ENCODE results near the gene PMEL.
A peak's percentile ranks its signal among the peaks of the same experiment; 100 is the strongest.
"Not testable (repeated sequence)": the region's sequence is repeated elsewhere in the genome, so short reads cannot be mapped to it uniquely, and the experiment has no call there.

Gene PMEL

DNA sequence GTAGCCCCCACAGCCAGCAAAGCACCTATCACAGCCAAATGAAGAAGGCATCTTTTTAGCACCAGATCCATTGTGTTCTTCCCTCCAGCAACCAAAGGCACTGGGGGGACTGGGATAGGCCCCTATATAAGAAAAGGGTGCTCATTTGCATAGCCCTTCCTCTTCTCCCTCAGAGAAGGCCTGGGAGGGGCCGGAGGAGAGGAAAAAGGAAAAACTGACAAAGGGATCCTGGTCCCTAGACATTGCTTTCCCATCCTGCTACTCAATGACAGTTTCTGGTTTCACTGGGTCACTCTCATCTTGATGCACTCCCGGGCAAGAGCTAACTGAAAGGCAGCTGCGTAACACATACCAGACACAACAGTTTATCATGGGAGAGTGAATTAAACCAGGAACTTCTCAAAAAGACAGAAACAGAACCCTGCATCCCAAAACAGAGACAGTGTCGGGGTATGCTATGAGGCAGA, at the start of gene PMEL:
Gene PMEL (minus strand): TSS at position 102 of the 467 bp plus-strand sequence. CDS start 31 bp downstream, at position 71.
- DNase-seq (ENCODE audit: low spot score): peak; percentile 24

DNA sequence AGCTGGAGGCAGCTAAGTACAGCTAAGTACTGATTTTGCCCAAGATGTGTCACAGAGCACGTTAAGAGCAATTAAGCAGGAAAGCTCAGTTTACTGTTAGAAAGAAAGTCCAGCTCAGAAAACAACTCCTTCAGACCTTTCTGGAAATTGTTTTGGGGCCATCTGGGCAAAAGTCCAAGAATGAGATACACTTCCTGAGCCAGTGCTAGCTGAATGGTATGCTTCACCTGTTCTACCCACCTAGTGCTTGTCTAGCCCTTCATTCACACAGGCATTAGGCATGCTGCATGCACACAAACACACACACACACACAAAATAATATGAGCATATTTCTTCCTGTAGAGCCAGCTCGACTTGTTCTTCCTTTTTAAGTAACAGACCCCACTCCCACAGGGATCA, 48.4 kb upstream of the PMEL start:
- no peak for DNase-seq (ENCODE audit: low spot score)

DNA sequence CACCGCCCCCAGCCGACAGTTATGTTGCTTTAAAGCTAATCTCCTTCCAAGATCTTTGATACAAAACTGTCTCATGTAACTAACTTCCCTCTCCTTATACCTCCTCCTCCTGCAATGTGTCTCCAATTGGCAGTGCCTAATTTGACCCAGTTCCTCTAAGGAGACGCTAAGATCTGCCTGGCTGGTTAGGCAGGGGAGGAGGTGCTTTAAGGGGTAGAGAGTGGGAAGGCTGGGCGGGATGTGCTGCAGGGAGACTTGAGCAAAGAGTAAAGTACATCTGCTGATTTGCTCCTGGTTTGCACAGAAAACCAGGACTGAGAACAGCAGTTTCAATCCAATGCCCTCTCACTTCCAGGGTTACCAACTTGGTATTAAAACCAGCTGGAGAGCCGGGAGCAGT, 47.6 kb upstream of the PMEL start:
- no peak for DNase-seq (ENCODE audit: low spot score)

DNA sequence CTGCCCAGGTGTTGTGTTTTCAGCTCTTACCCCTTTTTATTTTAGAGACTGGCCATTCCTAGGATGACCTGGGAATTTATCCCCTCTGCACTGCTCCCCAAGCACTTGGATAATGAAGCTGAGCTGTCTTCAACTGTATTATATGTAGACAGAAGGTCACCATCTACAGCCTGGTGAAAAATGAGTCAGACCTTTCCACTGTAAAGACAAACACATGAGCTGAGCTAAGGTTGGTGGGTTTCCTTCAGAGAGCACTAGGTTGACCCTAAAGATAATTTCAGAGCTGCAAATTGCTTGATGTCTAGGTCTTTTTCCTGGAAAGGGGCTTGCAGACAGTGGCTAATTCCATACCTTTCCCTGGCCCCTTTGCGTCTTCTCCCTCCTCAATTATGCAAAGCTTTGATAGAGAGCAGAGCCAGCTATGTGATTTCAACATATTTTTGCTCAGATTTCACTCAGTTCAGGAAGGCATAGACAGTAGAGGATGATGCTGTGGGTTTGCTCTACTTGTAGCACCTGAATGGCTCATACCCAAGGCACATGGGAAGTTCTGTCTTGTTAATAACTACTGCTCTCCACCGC, 45.8 kb upstream of the PMEL start:
- DNase-seq (ENCODE audit: low spot score): no peak

DNA sequence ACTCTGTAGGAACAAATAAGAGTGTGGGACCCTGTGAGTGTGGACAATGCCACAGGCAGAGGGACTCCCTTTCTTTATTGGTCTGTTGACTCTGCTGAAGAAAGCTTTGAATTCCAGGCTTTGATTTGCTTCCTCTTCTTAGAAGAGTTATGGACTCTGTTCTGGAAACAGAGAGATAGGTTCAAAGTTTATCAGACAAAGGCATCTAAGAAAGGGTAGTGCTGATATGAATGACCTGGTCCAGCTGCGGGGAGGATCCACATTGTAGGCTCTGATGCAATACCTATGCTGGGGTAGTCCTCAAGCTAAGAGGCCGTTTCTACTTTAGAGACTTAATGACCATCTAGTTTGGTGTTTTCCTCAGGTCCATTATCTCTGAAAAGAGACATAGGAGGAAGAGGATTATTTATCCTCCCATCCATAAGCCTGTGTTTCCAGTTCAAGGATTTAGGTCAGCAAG, 44.3 kb upstream of the PMEL start:
- no peak for DNase-seq (ENCODE audit: low spot score)

DNA sequence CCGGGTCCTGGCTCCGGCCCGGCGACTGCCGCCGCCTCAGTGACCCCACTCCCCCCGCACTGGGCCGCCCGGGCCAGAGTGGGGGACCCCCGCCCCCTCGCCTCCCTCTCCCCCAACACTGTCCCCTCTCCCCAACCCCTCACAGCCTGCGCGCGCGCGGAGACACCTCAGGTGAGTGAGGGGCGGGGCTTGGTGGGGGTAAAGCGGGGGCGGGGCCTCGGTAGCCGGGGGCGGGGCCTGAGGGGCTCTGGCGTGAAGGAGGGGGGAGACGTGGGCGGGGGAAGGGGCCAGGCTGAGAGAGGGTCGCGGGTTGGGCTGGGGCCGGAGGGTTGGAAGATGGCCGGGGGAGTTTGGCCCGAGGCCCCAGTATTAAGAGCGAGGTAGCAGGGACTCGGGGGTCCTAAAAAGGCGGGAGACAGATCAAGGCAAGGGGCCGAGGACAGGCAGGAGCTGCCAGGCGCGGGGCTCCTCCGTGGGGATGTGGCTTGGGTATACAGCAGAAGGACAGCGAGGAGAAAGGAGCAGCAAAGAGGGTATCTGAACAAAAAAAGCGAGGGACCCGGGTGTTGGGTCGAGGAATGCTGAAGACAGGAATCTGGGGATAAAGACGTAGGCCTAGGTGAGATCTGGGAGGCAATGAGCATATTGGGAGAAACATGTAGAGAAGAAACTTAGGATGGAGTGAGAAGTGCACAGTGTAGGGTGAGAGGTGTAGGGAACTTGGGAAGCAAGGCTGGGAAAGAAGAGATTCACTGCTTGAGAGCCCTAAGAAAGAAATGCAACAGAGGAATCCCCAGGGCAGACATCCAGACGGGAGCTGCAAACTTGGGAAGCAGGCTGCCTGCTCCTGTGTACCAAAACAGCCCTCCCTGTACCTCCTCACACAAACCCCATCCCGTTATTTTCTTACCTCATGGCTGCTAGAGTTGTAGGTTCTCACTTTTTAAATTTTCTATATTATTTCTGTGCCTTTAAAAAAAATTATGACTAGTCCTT, 42.0 kb upstream of the PMEL start:
- peak; percentile 63 for DNase-seq (ENCODE audit: low spot score)

DNA sequence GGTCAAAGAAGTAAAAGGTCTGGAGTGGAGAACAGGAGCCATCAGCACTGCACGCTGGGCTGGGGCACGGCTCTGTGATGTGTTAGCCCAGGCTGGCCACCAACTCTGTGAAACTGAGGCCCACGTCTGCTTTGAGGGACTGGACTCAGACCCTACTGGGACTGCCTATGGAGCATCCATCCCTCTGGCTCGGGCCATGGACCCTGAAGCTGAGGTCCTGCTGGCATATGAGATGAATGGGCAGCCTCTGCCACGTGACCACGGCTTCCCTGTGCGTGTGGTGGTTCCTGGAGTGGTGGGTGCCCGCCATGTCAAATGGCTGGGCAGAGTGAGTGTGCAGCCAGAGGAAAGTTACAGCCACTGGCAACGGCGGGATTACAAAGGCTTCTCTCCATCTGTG, 38.4 kb upstream of the PMEL start:
- no peak for DNase-seq (ENCODE audit: low spot score)

DNA sequence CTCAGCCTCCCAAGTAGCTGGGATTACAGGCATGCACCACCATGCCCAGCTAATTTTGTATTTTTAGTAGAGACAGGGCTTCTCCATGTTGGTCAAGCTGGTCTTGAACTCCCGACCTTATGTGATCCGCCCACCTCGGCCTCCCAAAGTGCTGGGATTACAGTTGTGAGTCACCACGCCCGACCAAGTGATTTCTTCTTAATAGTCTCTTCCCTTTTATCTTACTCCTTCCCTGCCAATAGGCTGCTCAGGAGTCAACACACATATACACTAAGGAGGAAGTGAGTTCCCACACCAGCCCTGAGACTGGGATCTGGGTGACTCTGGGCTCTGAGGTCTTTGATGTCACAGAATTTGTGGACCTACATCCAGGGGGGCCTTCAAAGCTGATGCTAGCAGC, 37.5 kb upstream of the PMEL start:
- not testable (repeated sequence) for DNase-seq (ENCODE audit: low spot score)

DNA sequence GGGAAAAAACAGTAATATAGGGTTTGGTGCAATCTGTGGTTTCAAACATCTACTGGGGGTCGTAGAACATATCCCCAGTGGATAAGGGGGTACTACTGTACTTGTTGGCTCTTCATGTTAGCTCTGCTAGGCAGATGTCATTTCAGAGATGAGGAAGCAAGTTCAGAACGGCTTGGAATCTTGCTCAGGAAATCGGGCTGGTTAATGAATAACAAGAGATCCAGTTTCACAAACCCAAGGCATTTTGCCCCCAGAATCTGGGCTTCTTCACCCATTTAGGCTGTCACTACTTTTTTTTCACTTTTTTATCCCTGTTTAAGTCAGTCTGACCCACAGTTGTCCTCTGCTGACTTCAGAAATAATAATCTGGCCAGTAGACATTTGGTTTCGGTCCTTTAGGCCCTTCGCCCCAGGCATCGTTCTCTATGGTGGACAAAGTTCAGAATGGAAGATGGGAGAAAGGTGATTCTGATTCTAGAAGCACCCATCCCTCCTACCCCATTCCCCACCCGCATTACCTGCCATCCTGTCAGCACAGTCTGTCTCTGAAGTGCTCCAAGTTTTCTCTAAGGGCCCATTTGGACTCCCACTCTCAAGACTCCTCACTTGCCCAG, 35.8 kb upstream of the PMEL start:
- DNase-seq (ENCODE audit: low spot score): no peak

DNA sequence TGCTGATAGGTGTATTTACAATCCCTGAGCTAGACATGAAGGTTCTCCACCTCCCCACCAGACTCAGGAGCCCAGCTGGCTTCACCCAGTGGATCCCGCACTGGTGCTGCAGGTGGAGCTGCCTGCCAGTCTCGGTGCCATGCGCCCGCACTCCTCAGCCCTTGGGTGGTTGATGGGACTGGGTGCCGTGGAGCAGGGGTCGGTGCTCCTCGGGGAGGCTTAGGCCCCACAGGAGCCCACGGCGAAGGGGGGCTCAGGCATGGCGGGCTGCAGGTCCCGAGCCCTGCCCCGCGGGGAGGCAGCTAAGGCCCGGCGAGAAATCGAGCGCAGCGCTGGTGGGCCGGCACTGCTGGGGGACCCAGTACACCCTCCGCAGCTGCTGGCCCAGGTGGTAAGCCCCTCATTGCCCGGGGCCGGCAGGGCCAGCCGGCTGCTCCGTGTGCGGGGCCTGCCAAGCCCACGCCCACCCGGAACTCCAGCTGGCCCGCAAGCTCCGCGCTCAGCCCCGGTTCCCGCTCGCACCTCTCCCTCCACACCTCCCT, 34.2 kb upstream of the PMEL start:
- DNase-seq (ENCODE audit: low spot score): not testable (repeated sequence)

DNA sequence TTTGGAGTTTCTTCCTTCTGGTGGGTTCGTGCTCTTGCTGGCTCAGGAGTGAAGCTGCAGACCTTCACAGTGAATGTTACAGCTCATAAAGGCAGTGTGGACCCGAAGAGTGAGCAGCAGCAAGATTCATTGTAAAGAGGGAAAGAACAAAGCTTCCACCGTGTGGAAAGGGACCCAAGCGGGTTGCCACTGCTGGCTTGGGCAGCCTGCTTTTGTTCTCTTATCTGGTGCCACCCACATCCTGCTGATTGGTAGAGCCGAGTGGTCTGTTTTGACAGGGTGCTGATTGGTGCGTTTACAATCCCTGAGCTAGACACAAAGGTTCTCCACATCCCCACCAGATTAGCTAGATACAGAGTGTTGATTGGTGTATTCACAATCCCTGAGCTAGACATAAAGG, 33.7 kb upstream of the PMEL start:
- DNase-seq (ENCODE audit: low spot score): not testable (repeated sequence)

DNA sequence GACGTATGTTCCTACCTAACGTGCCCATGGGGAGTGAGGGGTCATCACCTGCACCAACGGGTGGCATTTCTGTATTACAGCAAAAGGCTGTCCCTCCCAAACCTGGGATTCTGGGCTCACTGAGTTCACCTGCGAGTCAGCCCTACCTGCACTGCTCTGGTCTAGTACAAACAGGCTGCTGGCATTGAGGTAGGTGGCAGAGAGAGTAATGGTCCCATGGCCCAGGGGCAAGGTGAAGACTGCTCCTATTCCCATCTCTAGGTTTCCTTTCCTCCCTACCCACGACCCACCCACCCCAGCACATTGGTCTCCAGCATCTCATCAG, 31.7 kb upstream of the PMEL start:
- no peak for DNase-seq (ENCODE audit: low spot score)

DNA sequence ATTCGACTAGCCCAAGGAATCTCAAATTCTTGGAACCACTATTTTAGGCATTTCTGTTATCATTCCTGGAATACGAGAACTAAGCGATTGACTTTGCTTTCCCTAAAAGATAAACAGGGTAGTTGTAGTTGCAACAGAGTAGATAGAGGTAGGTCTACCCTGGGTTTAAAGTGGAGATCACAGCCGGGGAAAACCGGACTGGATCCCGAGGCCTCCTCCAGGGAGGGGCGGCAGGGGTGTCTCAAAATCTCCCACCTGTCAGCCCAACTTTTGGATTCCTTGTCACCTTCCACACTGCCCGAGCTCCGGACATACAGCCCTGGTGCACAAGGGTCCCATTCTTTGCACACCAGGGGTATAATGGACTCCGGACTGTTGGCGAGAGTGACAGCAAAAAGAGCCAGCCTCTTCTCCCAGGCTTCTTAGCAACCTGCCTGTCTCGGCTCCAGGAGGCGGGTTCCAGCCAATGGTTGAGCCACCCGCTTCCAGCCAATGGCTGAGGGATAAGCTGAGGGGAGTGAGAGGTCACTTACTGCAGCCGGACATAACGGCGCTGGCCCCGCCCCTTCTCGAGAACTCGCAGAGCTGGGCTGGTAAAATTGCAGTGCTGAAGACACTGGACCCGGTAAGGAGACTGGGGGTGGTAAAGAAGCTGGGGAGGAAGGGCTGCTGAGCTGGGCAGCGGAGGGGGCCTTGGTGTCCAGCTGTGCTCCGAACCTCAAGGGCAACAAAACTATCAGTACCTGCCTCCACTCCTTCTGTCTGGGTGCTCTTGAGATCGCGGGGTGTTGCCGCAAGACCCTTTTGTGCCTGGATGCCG, 31.1 kb upstream of the PMEL start, which contains the start of gene SUOX:
Gene SUOX (plus strand): TSS at position 562 of the 820 bp plus-strand sequence. CDS start 4,946 bp downstream, outside the sequence.
- DNase-seq (ENCODE audit: low spot score): peak; percentile 99

DNA sequence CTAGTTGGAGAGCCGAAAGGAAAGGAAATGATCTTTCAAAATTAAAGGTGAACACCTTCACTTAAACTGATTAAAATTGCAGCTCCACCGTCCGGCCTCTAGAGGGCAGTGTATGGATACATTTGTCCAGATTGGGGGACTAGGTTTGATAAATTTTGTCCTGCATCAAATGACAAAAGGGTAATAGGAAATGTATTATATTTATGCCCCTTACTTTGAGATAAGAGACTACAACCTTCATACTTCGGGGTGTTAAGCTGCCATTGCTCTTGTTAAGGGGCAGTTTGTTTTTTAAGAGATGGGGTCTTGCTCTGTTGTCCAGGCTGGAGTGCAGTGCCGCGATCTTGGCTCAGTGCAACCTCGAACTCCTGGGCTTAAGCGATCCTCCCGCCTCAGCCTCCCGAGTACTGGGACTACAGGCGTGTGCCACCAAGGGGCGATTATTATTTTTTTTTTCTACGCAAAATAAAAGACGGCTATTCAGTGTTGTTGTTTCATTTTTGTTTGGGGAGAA, 30.4 kb upstream of the PMEL start:
- DNase-seq (ENCODE audit: low spot score): peak; percentile 84

DNA sequence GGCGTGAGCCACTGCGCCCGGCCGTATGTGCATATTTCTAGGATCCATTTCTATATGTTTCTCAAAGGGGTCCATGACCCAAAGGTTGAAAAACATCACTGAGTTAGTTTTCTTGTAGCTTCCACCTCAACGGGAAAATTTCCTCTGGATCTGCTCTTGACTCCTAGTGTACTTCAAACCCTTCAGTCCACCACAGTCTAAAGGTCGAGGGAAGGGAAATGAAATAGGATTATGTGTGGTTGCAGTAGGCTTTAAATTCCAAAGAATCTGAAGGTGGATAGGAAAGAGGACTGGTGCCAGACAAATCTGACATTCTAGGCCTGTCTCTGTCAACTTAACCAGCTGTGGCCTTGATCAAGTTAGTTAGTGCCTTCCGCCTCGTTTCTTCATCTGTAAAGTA, 29.5 kb upstream of the PMEL start:
- no peak for DNase-seq (ENCODE audit: low spot score)

DNA sequence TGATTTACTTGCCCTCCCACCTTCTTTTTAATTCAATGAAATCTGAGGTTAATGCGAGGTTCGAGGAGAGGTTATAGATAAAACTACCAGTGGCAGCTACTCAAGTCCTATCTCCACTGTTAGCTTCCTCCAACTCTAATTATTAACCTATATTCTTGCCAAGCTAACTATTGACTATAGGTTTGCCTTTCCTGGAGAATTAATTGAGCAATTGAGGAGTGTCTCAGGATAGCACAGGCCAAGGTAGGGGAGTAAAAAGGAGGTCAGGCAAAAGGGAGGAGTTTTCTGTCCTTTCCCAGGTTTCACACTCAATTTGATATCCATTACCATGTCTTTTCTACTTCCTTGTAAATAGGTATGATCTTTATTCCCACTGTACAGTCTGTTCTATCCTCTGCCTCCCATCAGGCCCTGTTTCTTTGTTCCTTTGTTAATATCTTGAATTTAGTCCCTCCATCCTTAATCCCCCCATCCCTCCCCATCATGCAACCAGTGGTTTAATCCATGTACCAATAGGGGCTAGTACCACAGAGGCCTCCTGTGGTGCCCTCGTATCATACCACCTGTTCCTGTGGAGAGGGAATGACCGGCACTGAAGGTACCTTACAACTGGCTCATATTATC, 27.5 kb upstream of the PMEL start:
- no peak for DNase-seq (ENCODE audit: low spot score)

DNA sequence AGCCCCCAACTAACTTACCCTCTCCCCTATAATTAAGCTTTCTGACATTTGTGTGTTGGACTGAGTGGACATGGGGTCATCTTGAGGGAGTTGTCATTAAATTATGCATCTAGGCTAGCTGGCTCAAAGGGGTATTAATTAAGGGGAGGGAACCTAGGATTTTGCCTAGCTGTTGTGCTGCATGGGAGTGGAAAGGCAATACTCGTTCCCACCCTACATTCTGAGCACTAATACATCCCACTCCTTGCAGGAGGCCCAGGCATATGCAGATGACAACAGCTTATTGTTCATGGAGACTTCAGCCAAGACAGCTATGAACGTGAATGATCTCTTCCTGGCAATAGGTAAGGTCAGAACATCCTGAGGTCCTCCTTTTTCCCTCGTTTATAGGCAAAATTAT, 25.3 kb upstream of the PMEL start:
- DNase-seq (ENCODE audit: low spot score): no peak

DNA sequence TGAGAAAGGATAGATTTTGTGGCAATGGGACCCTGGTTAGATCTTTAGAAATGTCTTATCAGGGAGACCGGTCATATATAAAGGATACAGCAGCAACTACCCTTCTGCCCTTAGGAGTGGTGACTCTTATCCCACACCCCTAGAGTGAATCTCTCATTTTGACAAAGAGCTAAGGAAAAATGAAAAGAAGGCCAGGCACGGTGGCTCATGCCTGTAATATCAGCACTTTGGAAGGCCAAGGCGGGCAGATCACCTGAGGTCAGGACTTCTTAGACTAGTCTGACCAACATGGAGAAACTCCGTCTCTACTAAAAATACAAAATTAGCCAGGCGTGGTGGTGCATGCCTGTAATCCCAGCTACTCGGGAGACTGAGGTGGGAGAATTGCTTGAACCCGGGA, 20.1 kb upstream of the PMEL start:
- not testable (repeated sequence) for DNase-seq (ENCODE audit: low spot score)

DNA sequence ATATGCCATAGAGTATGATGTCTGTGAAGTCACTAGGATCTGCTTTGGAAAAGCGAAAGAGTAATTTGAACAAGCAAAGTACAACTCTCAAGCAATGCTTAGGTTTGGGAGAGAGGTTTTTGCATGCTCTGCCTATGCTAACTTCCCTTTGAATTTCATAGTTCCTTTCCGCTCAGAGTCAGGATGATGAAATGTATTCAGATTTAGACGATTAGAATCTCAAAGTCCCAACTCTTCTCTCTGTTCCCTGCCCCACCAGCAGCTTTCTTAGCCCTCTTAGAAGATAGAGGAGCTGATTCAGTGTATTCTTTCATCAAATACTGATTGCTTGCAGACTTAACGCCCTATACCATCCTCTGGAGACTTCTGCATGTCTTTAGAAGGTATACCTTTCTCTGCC, 19.5 kb upstream of the PMEL start:
- no peak for DNase-seq (ENCODE audit: low spot score)

DNA sequence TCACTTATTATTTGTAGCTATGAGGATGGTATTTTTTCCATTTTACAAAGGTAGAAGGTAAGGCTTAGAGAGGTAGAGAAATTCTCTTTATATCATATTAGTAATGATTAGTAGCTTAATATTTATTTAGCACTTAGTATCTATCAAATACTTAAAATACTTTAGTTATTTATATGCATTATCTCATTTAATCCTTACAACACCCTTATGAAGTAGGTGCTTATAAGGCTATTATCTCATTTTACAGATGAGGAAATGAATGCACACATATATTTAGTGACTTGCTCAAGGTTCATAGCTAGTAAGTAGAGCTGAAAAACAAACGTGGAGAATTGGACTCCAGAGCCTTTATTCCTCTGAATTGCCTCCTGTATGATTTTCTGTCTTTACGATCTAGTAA, 19.0 kb upstream of the PMEL start:
- DNase-seq (ENCODE audit: low spot score): no peak

Measured in cerebellar cortex (tissue), 1 donor.